Trophoblast cell (in vitro differentiated cells and primary cell): ENCODE results near the gene PEA15.
A peak's percentile ranks its signal among the peaks of the same experiment; 100 is the strongest.

ENCODE experiments used
- DNase-seq, 2 donors: peaks; one replicate each; pipeline ENCODE4 v3.0.0-alpha.2; 2016
- H2AFZ ChIP-seq: 2 replicates; pipeline ENCODE4 v1.6.1; 2013; ENCODE audit warnings: low read length, moderate library complexity, mild to moderate bottlenecking; ENCODE audit not compliant: insufficient read depth, poor library complexity
- H2AK5ac ChIP-seq: 2 replicates; pipeline ENCODE4 v1.6.1; 2013; ENCODE audit warnings: mild to moderate bottlenecking, low read length
- H2BK120ac ChIP-seq: 2 replicates; pipeline ENCODE4 v1.6.1; 2013; ENCODE audit warnings: low read length, mild to moderate bottlenecking, moderate library complexity; ENCODE audit not compliant: insufficient read depth, poor library complexity
- H2BK12ac ChIP-seq: 2 replicates; pipeline ENCODE4 v1.6.1; 2013; ENCODE audit warnings: mild to moderate bottlenecking, low read length, moderate library complexity
- H2BK5ac ChIP-seq: 2 replicates; pipeline ENCODE4 v1.6.1; 2013; ENCODE audit warnings: low read length, low read depth, moderate library complexity, mild to moderate bottlenecking; ENCODE audit not compliant: poor library complexity
- H3K14ac ChIP-seq: 2 replicates; pipeline ENCODE4 v1.6.1; 2013; ENCODE audit warnings: mild to moderate bottlenecking, low read length
- H3K18ac ChIP-seq: 2 replicates; pipeline ENCODE4 v1.6.1; 2013; ENCODE audit warnings: mild to moderate bottlenecking, low read length
- H3K23ac ChIP-seq: 2 replicates; pipeline ENCODE4 v1.6.1; 2013; ENCODE audit warnings: low read length
- H3K27ac ChIP-seq: 2 replicates; pipeline ENCODE4 v1.5.1; 2013; ENCODE audit warnings: low read depth, mild to moderate bottlenecking, inconsistent platforms, low read length, moderate library complexity
- H3K27me3 ChIP-seq: 2 replicates; pipeline ENCODE4 v1.6.1; 2013; ENCODE audit warnings: inconsistent platforms, mild to moderate bottlenecking, low read length, moderate library complexity; ENCODE audit not compliant: insufficient read depth
- H3K36me3 ChIP-seq, 2 experiments: 1 replicate in 1 of 2; 2 replicates in 1 of 2; pipeline ENCODE4 v1.6.1; 2013; ENCODE audit warnings: low read length in 2 of 2, mild to moderate bottlenecking in 2 of 2, moderate library complexity in 1 of 2; ENCODE audit not compliant: insufficient read depth in 2 of 2, control insufficient read depth in 1 of 2
- H3K4ac ChIP-seq: 2 replicates; pipeline ENCODE4 v1.6.1; 2013; ENCODE audit warnings: low read depth, mild to moderate bottlenecking, low read length, moderate library complexity
- H3K4me1 ChIP-seq, 2 experiments: 1 replicate in 1 of 2; 2 replicates in 1 of 2; pipeline ENCODE4 v1.6.1; 2013; ENCODE audit warnings: low read length in 2 of 2, mild to moderate bottlenecking in 2 of 2, moderate library complexity in 1 of 2; ENCODE audit not compliant: insufficient read depth in 2 of 2, control insufficient read depth in 1 of 2
- H3K4me2 ChIP-seq: 2 replicates; pipeline ENCODE4 v1.6.1; 2013; ENCODE audit warnings: inconsistent platforms, mild to moderate bottlenecking, low read length, moderate library complexity
- H3K4me3 ChIP-seq: 2 replicates; pipeline ENCODE4 v1.5.1; 2013; ENCODE audit warnings: mild to moderate bottlenecking, low read depth, low read length, inconsistent platforms
- H3K79me1 ChIP-seq: one replicate; pipeline ENCODE4 v1.6.1; 2013; ENCODE audit warnings: low read length
- H3K79me2 ChIP-seq: 2 replicates; pipeline ENCODE4 v1.6.1; 2013; ENCODE audit warnings: low read length, mild to moderate bottlenecking; ENCODE audit not compliant: control insufficient read depth, insufficient read depth, poor library complexity
- H3K9ac ChIP-seq: 2 replicates; pipeline ENCODE4 v1.6.1; 2013; ENCODE audit warnings: mild to moderate bottlenecking, low read length
- H3K9me3 ChIP-seq: 2 replicates; pipeline ENCODE4 v1.6.1; 2013; ENCODE audit warnings: low read depth, mild to moderate bottlenecking, control low read depth, inconsistent platforms, low read length; ENCODE audit not compliant: insufficient read depth
- H4K12ac ChIP-seq: 2 replicates; pipeline ENCODE4 v1.6.1; 2013; ENCODE audit warnings: low read depth, mild to moderate bottlenecking, low read length, moderate library complexity
- H4K8ac ChIP-seq: 2 replicates; pipeline ENCODE4 v1.6.1; 2013; ENCODE audit warnings: low read depth, mild to moderate bottlenecking, low read length, moderate library complexity
- H4K91ac ChIP-seq: one replicate; pipeline ENCODE4 v1.6.1; 2013; ENCODE audit warnings: low read depth, mild to moderate bottlenecking, low read length, moderate library complexity
- WGBS: extraction: QIAGEN DNeasy Blood & Tissue Kit; methylation state at CpG from one replicate; pipeline ENCODE4 v1.1.7; 2013; ENCODE audit warnings: missing lambda C conversion rate; ENCODE audit not compliant: insufficient read length, insufficient coverage; ENCODE audit errors: extremely low coverage; 5-methylcytosine and 5-hydroxymethylcytosine counted together

PEA15 gene

GRCh38 chr1:160178731-160179130, 26.5 kb upstream of the PEA15 start:
- H3K18ac ChIP-seq: no peak overlapping the region
- no peak overlapping the region for H4K91ac ChIP-seq
- peaks cover 13% of the 10 kb centered on the region for H3K79me1 ChIP-seq
- no peak overlapping the region for H4K12ac ChIP-seq
- H2BK12ac ChIP-seq: no peak overlapping the region
- no peak overlapping the region for H3K14ac ChIP-seq
- H3K79me2 ChIP-seq: no peaks in the 10 kb centered on the region
- H2AFZ ChIP-seq: no peak overlapping the region
- peak in 1 of 2 donors; percentile 75 for DNase-seq
- no peak overlapping the region for H3K4me3 ChIP-seq
- H2AK5ac ChIP-seq: no peak overlapping the region
- no peaks in the 10 kb centered on the region for H3K9me3 ChIP-seq
- H3K36me3 ChIP-seq: peaks cover 0 to 2% of the 10 kb centered on the region in 2 experiments
- H3K27me3 ChIP-seq: no peaks in the 10 kb centered on the region
- H3K9ac ChIP-seq: no peak overlapping the region
- no peak overlapping the region for H4K8ac ChIP-seq
- no peak overlapping the region for H3K27ac ChIP-seq
- H2BK5ac ChIP-seq: no peak overlapping the region
- H2BK120ac ChIP-seq: no peak overlapping the region
- H3K23ac ChIP-seq: no peak overlapping the region
- no CpG with 5 or more reads among the region's 2 CpGs for WGBS
- peaks cover 10 to 13% of the 10 kb centered on the region in 2 experiments for H3K4me1 ChIP-seq
- H3K4ac ChIP-seq: no peak overlapping the region
- no peak overlapping the region for H3K4me2 ChIP-seq

GRCh38 chr1:160179336-160179735, 25.8 kb upstream of the PEA15 start:
- Histone ChIP-seq H3K27ac (no peak overlapping the region), H3K4me2 (no peak overlapping the region), H3K79me1 (peaks cover 13% of the 10 kb centered on the region), H3K4me1 (peaks cover 10 to 13% of the 10 kb centered on the region in 2 experiments), H4K91ac (no peak overlapping the region), H2BK5ac (no peak overlapping the region), H3K9me3 (no peaks in the 10 kb centered on the region), H3K18ac (no peak overlapping the region), H3K4me3 (no peak overlapping the region), H3K4ac (no peak overlapping the region), H3K14ac (no peak overlapping the region), H3K79me2 (no peaks in the 10 kb centered on the region), H4K8ac (no peak overlapping the region), H2BK120ac (no peak overlapping the region), H4K12ac (no peak overlapping the region), H2AK5ac (no peak overlapping the region), H3K27me3 (no peaks in the 10 kb centered on the region), H2AFZ (no peak overlapping the region), H3K23ac (no peak overlapping the region), H3K9ac (no peak overlapping the region), H3K36me3 (peaks cover 0 to 2% of the 10 kb centered on the region in 2 experiments), H2BK12ac (no peak overlapping the region)
- peak in 1 of 2 donors; percentile 83 for DNase-seq
- no CpG with 5 or more reads among the region's 4 CpGs for WGBS

- Histone ChIP-seq H3K23ac (no peak overlapping the region), H3K4me3 (no peak overlapping the region), H3K27ac (no peak overlapping the region), H3K27me3 (no peaks in the 10 kb centered on the region), H3K4ac (no peak overlapping the region), H2BK12ac (no peak overlapping the region), H4K91ac (no peak overlapping the region), H2AFZ (no peak overlapping the region), H2BK120ac (no peak overlapping the region), H3K4me2 (no peak overlapping the region), H3K79me2 (no peaks in the 10 kb centered on the region), H4K12ac (no peak overlapping the region), H2AK5ac (no peak overlapping the region), H2BK5ac (no peak overlapping the region), H3K9me3 (no peaks in the 10 kb centered on the region), H3K18ac (no peak overlapping the region), H3K79me1 (peaks cover 2% of the 10 kb centered on the region), H3K9ac (no peak overlapping the region), H4K8ac (no peak overlapping the region), H3K36me3 (peaks cover 0 to 2% of the 10 kb centered on the region in 2 experiments), H3K4me1 (peaks cover 2 to 4% of the 10 kb centered on the region in 2 experiments), H3K14ac (peak overlapping the region; percentile 19)
- WGBS: no CpG with 5 or more reads among the region's 7 CpGs
- no peak for DNase-seq
These were observed 18.9 kb upstream of the PEA15 start for GRCh38 chr1:160186246-160186645.

GRCh38 chr1:160186729-160187128, 18.5 kb upstream of the PEA15 start:
- no peak overlapping the region for H3K18ac ChIP-seq
- no peak overlapping the region for H4K8ac ChIP-seq
- DNase-seq: no peak
- no peak overlapping the region for H4K12ac ChIP-seq
- no peaks in the 10 kb centered on the region for H3K27me3 ChIP-seq
- H3K79me1 ChIP-seq: peaks cover 2% of the 10 kb centered on the region
- no peak overlapping the region for H2AFZ ChIP-seq
- H4K91ac ChIP-seq: no peak overlapping the region
- H3K9me3 ChIP-seq: no peaks in the 10 kb centered on the region
- H3K4me3 ChIP-seq: no peak overlapping the region
- no peak overlapping the region for H2AK5ac ChIP-seq
- no peak overlapping the region for H3K4ac ChIP-seq
- H3K14ac ChIP-seq: no peak overlapping the region
- H3K4me2 ChIP-seq: no peak overlapping the region
- peaks cover 0 to 1% of the 10 kb centered on the region in 2 experiments for H3K36me3 ChIP-seq
- H2BK5ac ChIP-seq: no peak overlapping the region
- no peak overlapping the region for H2BK12ac ChIP-seq
- H3K9ac ChIP-seq: no peak overlapping the region
- no peak overlapping the region for H3K27ac ChIP-seq
- no CpG with 5 or more reads among the region's 2 CpGs for WGBS
- no peak overlapping the region for H3K23ac ChIP-seq
- H3K79me2 ChIP-seq: no peaks in the 10 kb centered on the region
- H3K4me1 ChIP-seq: peaks cover 2 to 4% of the 10 kb centered on the region in 2 experiments
- H2BK120ac ChIP-seq: no peak overlapping the region
